Activated CD8-positive, alpha-beta T cell treated with anti-CD3 and anti-CD28 coated beads for 36 hours (primary cell): ENCODE measurements around the gene CEBPB. TPM values are rescaled to one million over a fixed set of nuclear protein-coding genes. Genes with fewer than 3 reads are reported as not detected.
"Not testable (repeated sequence)": the region's sequence is repeated elsewhere in the genome, so short reads cannot be mapped to it uniquely, and the experiment has no call there.

ENCODE experiments used
- ATAC-seq: fragments of 200-7000 bp; cut with Tn5 transposase; one replicate; pipeline ENCODE4 v1.10.0; 2021; ENCODE audit warnings: mild to moderate bottlenecking, moderate library complexity
- CTCF ChIA-PET: fragments of 350-600 bp; sonication (Branson Sonifier 250); formaldehyde crosslinking; loops from one replicate; lab custom pipeline; 2021; ENCODE audit warnings: antibody characterized with exemption; lab: Charles Lee
- POLR2A ChIA-PET: fragments of 350-600 bp; sonication (Branson Sonifier 250); formaldehyde crosslinking; loops from one replicate; lab custom pipeline; 2021; ENCODE audit warnings: antibody characterized with exemption; lab: Charles Lee
- DNase-seq: peaks from one replicate; pipeline ENCODE4 v3.0.0-alpha.2; 2020
- H3K27ac Mint-ChIP-seq: one replicate; pipeline ENCODE4 v1.8.0; 2021; ENCODE audit warnings: mild to moderate bottlenecking, mixed read lengths
- H3K27me3 Mint-ChIP-seq: one replicate; pipeline ENCODE4 v1.8.0; 2021; ENCODE audit warnings: mixed read lengths
- H3K36me3 Mint-ChIP-seq: one replicate; pipeline ENCODE4 v1.8.0; 2021; ENCODE audit warnings: low read depth, mixed read lengths
- H3K4me1 Mint-ChIP-seq: one replicate; pipeline ENCODE4 v1.8.0; 2021; ENCODE audit warnings: low read depth, mixed read lengths
- H3K4me3 Mint-ChIP-seq: one replicate; pipeline ENCODE4 v1.8.0; 2021; ENCODE audit warnings: mild to moderate bottlenecking, moderate library complexity, mixed read lengths
- H3K9me3 Mint-ChIP-seq: one replicate; pipeline ENCODE4 v1.8.0; 2021; ENCODE audit warnings: mixed read lengths
- intact Hi-C: fragments of 100-400 bp; cut with micrococcal nuclease; formaldehyde crosslinking; loops from one replicate; pipeline ENCODE4 v1.10.0; 2022
- total RNA-seq, 2 experiments: library from RNA; stranded (reverse); gene quantifications; one replicate each; pipeline ENCODE4 v1.2.3, GENCODE V29; 2021
- TF ChIP-seq, protein P1 (sequence below): fragments of 200-600 bp; IDR thresholded peaks from one replicate; pipeline ENCODE4 v1.8.0; 2022; ENCODE audit warnings: antibody characterized with exemption, mild to moderate bottlenecking

Gene CEBPB
- total RNA-seq, 2 experiments from 2014 or later = 27.2 to 28.4 TPM

- H3K27ac Mint-ChIP-seq = no peak overlapping the region
- H3K36me3 Mint-ChIP-seq = peaks cover 3% of the 10 kb centered on the region
- peaks cover 5% of the 10 kb centered on the region for H3K27me3 Mint-ChIP-seq
- H3K4me1 Mint-ChIP-seq = no peaks in the 10 kb centered on the region
- no peak overlapping the region for H3K4me3 Mint-ChIP-seq
- no peak for ATAC-seq
- ChIA-PET POLR2A (interaction anchor here (2.0 to 3.0 kb wide), 2 partner anchors 9 to 10 kb away, joined by 6 to 11 read pairs; partner anchors contain the start of gene CEBPB), CTCF (interaction anchor here (2.7 kb wide), 1 partner anchor 13 kb away, joined by 10 read pairs; no protein-coding TSS in a partner anchor)
- DNase-seq = no peak
- TF ChIP-seq, protein P1, sequence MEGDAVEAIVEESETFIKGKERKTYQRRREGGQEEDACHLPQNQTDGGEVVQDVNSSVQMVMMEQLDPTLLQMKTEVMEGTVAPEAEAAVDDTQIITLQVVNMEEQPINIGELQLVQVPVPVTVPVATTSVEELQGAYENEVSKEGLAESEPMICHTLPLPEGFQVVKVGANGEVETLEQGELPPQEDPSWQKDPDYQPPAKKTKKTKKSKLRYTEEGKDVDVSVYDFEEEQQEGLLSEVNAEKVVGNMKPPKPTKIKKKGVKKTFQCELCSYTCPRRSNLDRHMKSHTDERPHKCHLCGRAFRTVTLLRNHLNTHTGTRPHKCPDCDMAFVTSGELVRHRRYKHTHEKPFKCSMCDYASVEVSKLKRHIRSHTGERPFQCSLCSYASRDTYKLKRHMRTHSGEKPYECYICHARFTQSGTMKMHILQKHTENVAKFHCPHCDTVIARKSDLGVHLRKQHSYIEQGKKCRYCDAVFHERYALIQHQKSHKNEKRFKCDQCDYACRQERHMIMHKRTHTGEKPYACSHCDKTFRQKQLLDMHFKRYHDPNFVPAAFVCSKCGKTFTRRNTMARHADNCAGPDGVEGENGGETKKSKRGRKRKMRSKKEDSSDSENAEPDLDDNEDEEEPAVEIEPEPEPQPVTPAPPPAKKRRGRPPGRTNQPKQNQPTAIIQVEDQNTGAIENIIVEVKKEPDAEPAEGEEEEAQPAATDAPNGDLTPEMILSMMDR = no peak
- peaks cover 9% of the 10 kb centered on the region for H3K9me3 Mint-ChIP-seq
- intact Hi-C loops = no loop called here
These were observed 10.0 kb downstream of the CEBPB start for GRCh38 chr20:50200482-50201104.

- H3K27me3 Mint-ChIP-seq = not testable (repeated sequence)
- POLR2A ChIA-PET = interaction anchor here (3.0 kb wide), 1 partner anchor 10 kb away, joined by 11 read pairs; the partner anchor contains the start of gene CEBPB
These were observed 11.1 kb downstream of the CEBPB start for GRCh38 chr20:50201710-50202109.

GRCh38 chr20:50202677-50203076, 12.0 kb downstream of the CEBPB start:
- DNase-seq = no peak
- H3K4me1 Mint-ChIP-seq = no peaks in the 10 kb centered on the region
- H3K36me3 Mint-ChIP-seq = peaks cover 3% of the 10 kb centered on the region
- POLR2A ChIA-PET = interaction anchor here (0.5 to 3.0 kb wide), 2 partner anchors 11 to 78 kb away, joined by 3 to 11 read pairs; partner anchors contain the start of gene CEBPB
- intact Hi-C loops = no loop called here
- H3K9me3 Mint-ChIP-seq = peaks cover 9% of the 10 kb centered on the region
- peaks cover 5% of the 10 kb centered on the region for H3K27me3 Mint-ChIP-seq
- no peak for ATAC-seq
- CTCF ChIA-PET = interaction anchor here (0.6 to 1.1 kb wide), 3 partner anchors 12 to 386 kb away, joined by 3 to 4 read pairs (median 3); no protein-coding TSS in a partner anchor
- no peak overlapping the region for H3K27ac Mint-ChIP-seq
- TF ChIP-seq, protein P1 = no peak
- no peak overlapping the region for H3K4me3 Mint-ChIP-seq

More at GRCh38 chr20:50201710-50202109, 11.1 kb downstream of the CEBPB start:
- H3K27ac Mint-ChIP-seq, H3K9me3 Mint-ChIP-seq, H3K4me3 Mint-ChIP-seq, intact Hi-C loops, ATAC-seq, H3K36me3 Mint-ChIP-seq, H3K4me1 Mint-ChIP-seq, DNase-seq: not testable (repeated sequence)
- CTCF ChIA-PET = interaction anchor here (1.0 to 1.1 kb wide), 2 partner anchors 13 to 80 kb away, joined by 3 read pairs; no protein-coding TSS in a partner anchor

DNA sequence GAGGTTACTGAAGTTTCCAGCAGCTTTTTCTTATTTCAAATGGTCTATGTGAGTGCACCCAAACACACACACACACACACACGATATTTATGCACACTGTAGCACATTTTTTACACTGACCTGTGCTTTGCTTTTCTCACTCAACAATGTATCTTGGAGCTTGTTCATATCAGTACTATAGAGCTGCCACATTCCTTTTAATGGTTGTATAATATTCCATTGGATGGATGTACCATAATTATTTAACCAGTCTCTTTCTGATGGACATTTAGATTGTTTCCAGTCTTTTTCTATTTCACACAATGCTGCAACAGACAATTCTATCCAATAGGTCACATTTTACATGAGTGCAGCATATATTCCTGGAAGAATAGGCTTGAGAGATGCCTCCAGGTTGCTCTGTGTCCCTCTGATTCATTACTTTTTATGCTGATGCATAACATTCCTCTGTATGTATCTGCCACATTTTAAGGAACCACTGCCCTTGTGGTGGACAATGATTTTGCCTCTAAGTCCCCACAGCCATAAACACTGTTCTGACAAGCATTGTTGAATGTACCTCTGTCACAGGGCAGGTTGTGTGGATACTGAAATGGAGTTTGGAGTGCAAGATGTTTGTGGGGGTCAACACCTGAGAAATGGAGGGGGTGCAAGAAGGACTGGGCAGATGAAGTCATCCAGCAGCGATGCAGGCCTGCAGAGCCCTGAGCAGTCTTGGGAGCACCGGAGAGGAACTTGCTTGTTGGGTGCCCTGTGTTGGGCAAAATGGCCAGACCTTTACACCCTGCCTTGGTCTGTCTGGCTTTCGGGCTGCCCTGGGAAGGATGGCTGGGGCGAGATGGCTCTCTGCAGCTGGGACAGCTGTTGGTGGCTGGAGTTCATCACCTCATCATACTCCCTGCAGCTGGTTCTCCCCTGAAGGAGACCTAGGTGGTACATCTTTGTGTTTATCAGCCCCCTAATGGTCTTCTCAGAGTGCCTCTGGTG, 13.6 kb downstream of the CEBPB start:
- Mint-ChIP-seq H3K4me3 (no peak overlapping the region), H3K4me1 (no peaks in the 10 kb centered on the region), H3K9me3 (peaks cover 9% of the 10 kb centered on the region), H3K27me3 (peaks cover 5% of the 10 kb centered on the region), H3K27ac (no peak overlapping the region), H3K36me3 (peaks cover 3% of the 10 kb centered on the region)
- TF ChIP-seq, protein P1 = no peak
- ChIA-PET CTCF (interaction anchor here (0.9 kb wide), 1 partner anchor 83 kb away, joined by 3 read pairs; no protein-coding TSS in a partner anchor), POLR2A (no interaction called here)
- no peak for ATAC-seq
- intact Hi-C loops = no loop called here
- DNase-seq = no peak

DNA sequence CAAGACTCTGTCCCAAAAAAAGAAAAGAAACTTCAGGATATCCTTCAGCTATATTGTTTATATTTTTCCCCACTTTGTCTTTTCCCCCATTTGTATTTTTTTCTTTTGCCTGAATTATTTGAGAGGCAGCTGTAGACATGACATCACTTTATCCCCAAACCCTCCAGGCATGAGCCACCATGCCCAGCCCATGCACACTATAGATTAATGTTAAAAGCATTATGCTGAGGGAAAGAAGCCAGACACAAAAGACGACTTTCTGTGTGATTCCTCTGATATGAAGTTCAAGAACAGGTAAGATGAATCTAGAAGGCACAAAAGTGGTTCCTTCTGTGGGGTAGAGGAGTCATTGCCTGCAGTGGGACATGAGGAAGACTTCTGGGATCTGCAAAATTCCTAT, 16.4 kb downstream of the CEBPB start:
- Mint-ChIP-seq H3K4me3 (no peak overlapping the region), H3K27me3 (peaks cover 5% of the 10 kb centered on the region), H3K9me3 (peaks cover 9% of the 10 kb centered on the region), H3K27ac (no peak overlapping the region), H3K4me1 (peaks cover 6% of the 10 kb centered on the region), H3K36me3 (no peaks in the 10 kb centered on the region)
- TF ChIP-seq, protein P1 = no peak
- POLR2A ChIA-PET = interaction anchor here (0.7 to 1.1 kb wide), 2 partner anchors 11 to 264 kb away, joined by 3 read pairs; no protein-coding TSS in a partner anchor
- DNase-seq (no peak), ATAC-seq (no peak)
- CTCF ChIA-PET = no interaction called here
- intact Hi-C loops = no loop called here
